GM21619 (cell line): Measurements from ENCODE around the gene CCDC38.

Experiments
- ATAC-seq: cut with Tn5 transposase; IDR thresholded peaks from one replicate; pipeline ENCODE4 v1.9.1; 2021; ENCODE audit not compliant: unreplicated experiment

The CCDC38 gene

GRCh38 chr12:95838125-95838524, 104.3 kb downstream of the CCDC38 start:
- ATAC-seq, result no peak

GRCh38 chr12:95837240-95838038, 105.0 kb downstream of the CCDC38 start:
- ATAC-seq, result no peak

GRCh38 chr12:95836630-95837239, 105.7 kb downstream of the CCDC38 start:
- no peak for ATAC-seq

GRCh38 chr12:95836185-95836609, 106.2 kb downstream of the CCDC38 start:
- no peak for ATAC-seq

- ATAC-seq, result no peak
Observed at GRCh38 chr12:95834572-95834971, 107.8 kb downstream of the CCDC38 start.

GRCh38 chr12:95830335-95831089, 111.9 kb downstream of the CCDC38 start:
- ATAC-seq, result no peak

- no peak for ATAC-seq
Observed at GRCh38 chr12:95829395-95829794, 113.0 kb downstream of the CCDC38 start.

GRCh38 chr12:95820096-95820703, 122.2 kb downstream of the CCDC38 start:
- no peak for ATAC-seq
